Keratinocyte (primary cell): ENCODE results near the gene CA14. TPM values are rescaled to one million over a fixed set of nuclear protein-coding genes. Genes with fewer than 3 reads are reported as not detected.

Experiments
- DNase-seq: peaks from one replicate; pipeline ENCODE4 v3.0.0-alpha.2; 2011; ENCODE audit warnings: low read depth, missing footprints, low spot score
- FAIRE-seq: peaks from 2 replicates; lab custom pipeline; 2011; peaks lifted over from hg19 to GRCh38; lab: Jason Lieb, UNC
- H2AFZ ChIP-seq: 2 replicates; pipeline ENCODE4 v1.6.0; 2012; ENCODE audit warnings: low read length, control low read depth, inconsistent platforms; ENCODE audit not compliant: control insufficient read depth
- H3K27ac ChIP-seq: 2 replicates; pipeline ENCODE4 v1.5.1; 2011; ENCODE audit warnings: low read length; ENCODE audit not compliant: control insufficient read depth, insufficient read depth
- H3K27me3 ChIP-seq: 3 replicates; pipeline ENCODE4 v1.6.0; 2011; ENCODE audit warnings: low read length; ENCODE audit not compliant: control insufficient read depth, insufficient read depth; ENCODE audit errors: extremely low read depth
- H3K36me3 ChIP-seq, 2 experiments: 2 replicates in 1 of 2; 3 replicates in 1 of 2; pipeline ENCODE4 v1.5.1; 2011; ENCODE audit warnings: low read length in 2 of 2, mild to moderate bottlenecking in 1 of 2; ENCODE audit not compliant: control insufficient read depth in 2 of 2, insufficient read depth in 2 of 2; ENCODE audit errors: extremely low read depth in 1 of 2
- H3K4me1 ChIP-seq: 3 replicates; pipeline ENCODE4 v1.5.1; 2011; ENCODE audit warnings: low read length; ENCODE audit not compliant: control insufficient read depth, insufficient read depth; ENCODE audit errors: extremely low read depth
- H3K4me2 ChIP-seq: 3 replicates; pipeline ENCODE4 v1.6.0; 2011; ENCODE audit warnings: low read depth, low read length; ENCODE audit not compliant: control insufficient read depth, insufficient read depth; ENCODE audit errors: extremely low read depth
- H3K4me3 ChIP-seq, 3 experiments: fragments of 200-600 bp in 1 of 3; sonication (generic) in 1 of 3; 2 replicates in 2 of 3; 3 replicates in 1 of 3; pipeline ENCODE4 v1.5.1; 2011 to 2016; ENCODE audit warnings: low read length in 3 of 3, mild to moderate bottlenecking in 3 of 3, control low read depth in 2 of 3, inconsistent platforms in 1 of 3, low read depth in 1 of 3, mixed read lengths in 1 of 3, mixed run types in 1 of 3, moderate library complexity in 1 of 3; ENCODE audit not compliant: control insufficient read depth in 2 of 3, insufficient read depth in 2 of 3; ENCODE audit errors: extremely low read depth in 1 of 3
- H3K79me2 ChIP-seq: 2 replicates; pipeline ENCODE4 v1.6.0; 2012; ENCODE audit warnings: low read length; ENCODE audit not compliant: control insufficient read depth, insufficient read depth
- H3K9ac ChIP-seq: 3 replicates; pipeline ENCODE4 v1.6.0; 2011; ENCODE audit warnings: low read length; ENCODE audit not compliant: control insufficient read depth, insufficient read depth; ENCODE audit errors: extremely low read depth
- H3K9me1 ChIP-seq: 3 replicates; pipeline ENCODE4 v1.6.0; 2011; ENCODE audit warnings: low read length; ENCODE audit not compliant: control insufficient read depth, insufficient read depth; ENCODE audit errors: extremely low read depth
- H3K9me3 ChIP-seq: 2 replicates; pipeline ENCODE4 v1.5.1; 2012; ENCODE audit warnings: low read depth, low read length; ENCODE audit not compliant: control insufficient read depth
- H4K20me1 ChIP-seq: 3 replicates; pipeline ENCODE4 v1.6.0; 2011; ENCODE audit warnings: low read length; ENCODE audit not compliant: control insufficient read depth, insufficient read depth; ENCODE audit errors: extremely low read depth
- EZH2 ChIP-seq: IDR thresholded peaks from one replicate; pipeline ENCODE4 v1.6.1; 2012; ENCODE audit warnings: inconsistent platforms, mild to moderate bottlenecking, low read length, moderate library complexity
- dilution Hi-C: fragments of 300-500 bp; cut with MboI; formaldehyde crosslinking; loops from one replicate; pipeline ENCODE4 v1.7.0; 2020; ENCODE audit warnings: low sequenced_read_pairs; ENCODE audit not compliant: extremely low pct_ligation_motif_present
- polyA plus RNA-seq, 5 experiments: library from polyadenylated mRNA; depleted of rRNA in 3 of 5; stranded (reverse) in 3 of 5; stranded (forward) in 1 of 5; unstranded in 1 of 5; fragments of >200 nt; gene quantifications; 1 replicate in 1 of 5; 2 replicates in 3 of 5; 3 replicates in 1 of 5; pipeline versions ENCODE4 v1.2.1 to v1.2.3, GENCODE V29; 2011 to 2012; ENCODE audit warnings: missing spikeins in 2 of 5, low read depth in 1 of 5, low replicate concordance in 1 of 5

Gene CA14
- polyA plus RNA-seq, 1 donor (not counting 4 experiments of a cell fraction or from before 2014, with no cell fraction given), result 0.24 TPM

DNA sequence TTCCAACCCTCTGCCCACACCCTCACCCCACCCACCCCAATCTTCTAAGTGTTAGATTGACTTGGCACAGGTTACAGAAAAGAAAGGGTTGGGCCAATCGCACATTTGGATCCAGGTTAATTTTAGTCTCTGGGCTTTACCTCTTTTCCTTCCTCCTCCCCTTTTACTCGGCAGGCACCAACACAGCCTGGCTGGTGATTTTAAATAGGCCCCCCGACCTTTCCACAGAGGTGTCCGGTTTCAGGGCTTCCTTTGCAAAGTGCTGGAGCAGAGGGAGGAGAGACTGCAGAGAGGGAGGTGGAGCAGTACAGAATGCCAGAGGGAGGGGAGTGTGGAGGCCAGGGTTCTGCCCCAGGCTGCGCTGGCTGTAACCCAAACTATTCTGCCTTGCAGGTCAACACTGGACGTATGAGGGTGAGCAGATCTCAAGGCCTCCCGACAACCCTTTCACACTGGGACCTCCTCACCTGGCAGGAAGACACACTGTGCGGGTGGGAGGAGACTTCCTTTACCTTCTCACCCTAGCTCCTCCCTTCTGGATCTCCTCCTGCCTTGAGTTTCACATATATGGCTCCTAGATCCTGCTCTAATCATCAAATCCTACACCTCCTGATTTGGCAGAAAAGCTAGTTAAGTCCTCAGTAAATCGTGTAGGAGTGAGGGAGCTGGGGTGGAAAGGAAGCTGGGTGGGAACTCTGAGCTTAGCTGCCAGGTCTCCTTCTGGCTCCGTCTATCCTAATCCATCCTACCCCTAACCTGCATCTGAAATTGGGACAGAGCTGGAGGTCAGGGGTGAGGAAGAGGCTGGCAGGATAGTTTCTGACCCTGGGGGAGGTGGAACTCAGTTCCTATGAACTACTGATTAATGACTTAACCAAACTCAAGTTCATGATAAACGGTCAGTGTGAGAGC, 2.4 kb downstream of the CA14 start:
- peak overlapping the region; percentile 78 for H3K4me2 ChIP-seq
- H3K79me2 ChIP-seq, result no peaks in the 10 kb centered on the region
- peaks cover under 1 to 5% of the 10 kb centered on the region in 2 experiments for H3K36me3 ChIP-seq
- H3K9me3 ChIP-seq, result no peaks in the 10 kb centered on the region
- peaks cover 53% of the 10 kb centered on the region for H3K4me1 ChIP-seq
- peak overlapping the region in 2 of 3 experiments; percentile 34 to 47 for H3K4me3 ChIP-seq
- peak overlapping the region; percentile 28 for H3K9ac ChIP-seq
- FAIRE-seq (peak; percentile 76), DNase-seq (no peak)
- no peaks in the 10 kb centered on the region for H3K27me3 ChIP-seq
- peak overlapping the region; percentile 91 for H2AFZ ChIP-seq
- no peak for TF ChIP-seq EZH2
- dilution Hi-C loops, result no loop called here
- no peaks in the 10 kb centered on the region for H4K20me1 ChIP-seq
- peak overlapping the region; percentile 21 for H3K27ac ChIP-seq
- peaks cover 2% of the 10 kb centered on the region for H3K9me1 ChIP-seq

- peaks cover 2% of the 10 kb centered on the region for H3K9me1 ChIP-seq
- no peak overlapping the region for H3K4me3 ChIP-seq
- no peak overlapping the region for H3K4me2 ChIP-seq
- no peaks in the 10 kb centered on the region for H4K20me1 ChIP-seq
- H3K27me3 ChIP-seq, result no peaks in the 10 kb centered on the region
- H3K79me2 ChIP-seq, result peaks cover 4% of the 10 kb centered on the region
- H3K4me1 ChIP-seq, result peaks cover 44% of the 10 kb centered on the region
- H3K36me3 ChIP-seq, result peaks cover 6 to 16% of the 10 kb centered on the region in 2 experiments
- no peak overlapping the region for H3K9ac ChIP-seq
- H2AFZ ChIP-seq, result no peak overlapping the region
- DNase-seq, result no peak
- FAIRE-seq, result no peak
- TF ChIP-seq EZH2, result no peak
- H3K27ac ChIP-seq, result no peak overlapping the region
- no peaks in the 10 kb centered on the region for H3K9me3 ChIP-seq
- dilution Hi-C loops, result no loop called here
Observed at GRCh38 chr1:150261367-150261766, 3.8 kb downstream of the CA14 start.
